ENCODE measurements around the gene KLF6.

DNA sequence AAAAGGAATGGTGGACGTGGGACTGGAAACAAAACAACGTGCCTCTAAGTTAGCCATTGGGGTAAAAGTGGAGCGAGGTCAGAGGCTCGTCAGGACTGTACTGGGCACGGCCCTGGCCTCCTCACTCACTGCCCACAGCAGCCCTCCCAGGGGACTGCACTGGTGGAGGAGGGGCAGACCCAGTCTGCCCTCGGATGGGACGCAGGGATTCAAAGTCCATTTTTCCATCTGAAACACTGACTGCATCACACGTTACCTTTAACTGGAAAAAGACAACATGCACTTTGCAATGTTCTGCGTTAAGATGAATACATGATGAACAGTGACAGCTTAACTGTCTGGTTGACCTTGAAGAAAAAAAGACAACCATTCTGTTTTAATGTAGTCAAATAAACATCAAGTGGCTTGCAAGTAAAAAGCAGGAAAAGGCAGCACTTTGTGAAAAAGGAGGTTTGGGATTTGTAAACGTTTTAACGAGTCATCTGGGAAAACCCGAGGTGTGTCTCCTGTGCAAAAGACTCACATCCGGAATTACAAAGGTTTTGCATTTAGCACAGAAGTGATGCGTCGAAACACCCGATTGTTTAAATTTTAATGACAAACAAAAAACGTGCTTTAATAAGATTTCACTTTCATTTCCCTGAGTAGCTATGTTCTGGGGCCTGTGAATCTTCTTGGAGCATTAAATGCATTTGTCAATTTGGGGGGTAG, 18.8 kb downstream of the KLF6 start:
- TF ChIP-seq TAF1 (IDR thresholded peaks at IDR 0.05; ENCODE audit: low read depth, low read length) (no peak), POLR2A (IDR thresholded peaks at IDR 0.05; ENCODE audit: low read depth, low read length) (no peak), POU2F2 (IDR thresholded peaks at IDR 0.05; ENCODE audit: low read depth, low read length) (no peak), POLR2AphosphoS5 (IDR thresholded peaks at IDR 0.05; ENCODE audit: low read depth, low read length) (no peak), SPI1 (IDR thresholded peaks at IDR 0.05; ENCODE audit: low read depth, low read length) (no peak), PAX5 (IDR thresholded peaks at IDR 0.05; ENCODE audit: insufficient read depth, low read length, severe bottlenecking) (no peak)
